HG03571 (cell line): ENCODE measurements around the gene ZCCHC24.

Experiments used
- ATAC-seq: cut with Tn5 transposase; IDR thresholded peaks from one replicate; pipeline ENCODE4 v1.9.1; 2021; ENCODE audit not compliant: unreplicated experiment

The ZCCHC24 gene

GRCh38 chr10:79431891-79432831 is 13.3 kb downstream of the ZCCHC24 start:
- ATAC-seq, result no peak

- ATAC-seq, result no peak
These were observed 14.0 kb downstream of the ZCCHC24 start for GRCh38 chr10:79431428-79431827.

GRCh38 chr10:79430936-79431335 is 14.5 kb downstream of the ZCCHC24 start:
- no peak for ATAC-seq

- ATAC-seq, result no peak
These were observed 15.0 kb downstream of the ZCCHC24 start for GRCh38 chr10:79430325-79430905.

- no peak for ATAC-seq
These were observed 15.7 kb downstream of the ZCCHC24 start for GRCh38 chr10:79429751-79430150.

- no peak for ATAC-seq
These were observed 17.5 kb downstream of the ZCCHC24 start for GRCh38 chr10:79427965-79428364.

GRCh38 chr10:79425074-79425532 is 20.3 kb downstream of the ZCCHC24 start:
- no peak for ATAC-seq

GRCh38 chr10:79424221-79425073 is 21.0 kb downstream of the ZCCHC24 start:
- ATAC-seq, result no peak

- ATAC-seq, result no peak
These were observed 23.1 kb downstream of the ZCCHC24 start for GRCh38 chr10:79422178-79422892.

- ATAC-seq, result no peak
These were observed 24.3 kb downstream of the ZCCHC24 start for GRCh38 chr10:79420974-79421688.

GRCh38 chr10:79418886-79419595 is 26.4 kb downstream of the ZCCHC24 start:
- ATAC-seq, result no peak

GRCh38 chr10:79418274-79418673 is 27.1 kb downstream of the ZCCHC24 start:
- ATAC-seq, result no peak

- no peak for ATAC-seq
These were observed 27.7 kb downstream of the ZCCHC24 start for GRCh38 chr10:79417731-79418130.

- ATAC-seq, result no peak
These were observed 28.2 kb downstream of the ZCCHC24 start for GRCh38 chr10:79417266-79417665.

- no peak for ATAC-seq
These were observed 28.7 kb downstream of the ZCCHC24 start for GRCh38 chr10:79416578-79417255.

- no peak for ATAC-seq
These were observed 29.5 kb downstream of the ZCCHC24 start for GRCh38 chr10:79415736-79416577.

GRCh38 chr10:79414714-79415113 is 30.7 kb downstream of the ZCCHC24 start:
- no peak for ATAC-seq

GRCh38 chr10:79413196-79413595 is 32.2 kb downstream of the ZCCHC24 start:
- ATAC-seq, result peak; percentile 46
